Measurements from ENCODE around the gene SNX9.

SNX9 gene

DNA sequence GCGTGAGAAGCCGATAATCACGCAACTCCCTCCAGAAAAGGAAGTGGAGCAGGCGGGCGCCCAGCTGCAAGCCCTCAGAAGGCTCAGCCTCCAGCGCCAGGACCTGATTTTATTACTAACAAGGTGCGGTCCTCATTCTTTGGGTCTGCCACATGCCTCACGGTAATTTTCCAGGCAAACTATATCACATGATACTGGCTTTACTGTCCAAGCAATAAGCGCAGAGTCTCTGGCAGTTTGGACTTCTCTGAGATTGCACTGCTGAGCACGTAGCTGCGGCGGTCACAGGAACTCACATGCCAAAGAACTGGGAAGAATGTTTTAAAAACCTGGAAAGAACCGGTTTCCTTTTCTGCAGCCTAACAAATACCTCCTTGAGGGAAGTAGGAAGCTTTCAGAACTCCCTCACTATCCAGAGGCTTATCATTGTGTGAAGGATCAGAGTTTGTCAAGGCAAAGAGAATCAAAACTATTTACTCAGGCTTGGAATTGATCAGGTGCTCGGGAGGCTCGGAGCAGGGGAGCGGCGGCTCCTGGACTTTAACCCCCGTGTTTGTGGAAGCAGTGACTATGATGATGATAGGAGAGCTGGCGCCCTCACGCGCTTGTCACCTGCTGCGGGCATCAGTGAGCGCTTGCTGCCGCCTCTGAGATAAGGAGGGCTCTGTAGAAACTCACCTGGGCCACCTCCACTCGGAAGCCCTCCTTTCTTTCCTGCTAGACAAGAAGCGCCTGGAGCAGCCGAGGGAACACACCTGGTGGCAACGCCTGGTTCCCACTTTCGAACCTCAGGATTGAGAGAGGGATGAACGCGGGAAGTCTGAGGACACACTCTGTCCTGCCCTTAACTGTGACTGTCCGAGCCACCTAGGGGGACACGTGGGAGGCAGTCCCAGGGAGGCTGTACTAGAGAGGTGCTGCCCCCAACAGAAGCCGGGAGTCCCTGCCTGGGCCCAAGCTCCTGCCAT lies 131.4 kb downstream of the SNX9 start:
- no peak overlapping the region for H3K4me3 ChIP-seq (ENCODE audit: low read depth, low read length)
- TF ChIP-seq, protein P1, sequence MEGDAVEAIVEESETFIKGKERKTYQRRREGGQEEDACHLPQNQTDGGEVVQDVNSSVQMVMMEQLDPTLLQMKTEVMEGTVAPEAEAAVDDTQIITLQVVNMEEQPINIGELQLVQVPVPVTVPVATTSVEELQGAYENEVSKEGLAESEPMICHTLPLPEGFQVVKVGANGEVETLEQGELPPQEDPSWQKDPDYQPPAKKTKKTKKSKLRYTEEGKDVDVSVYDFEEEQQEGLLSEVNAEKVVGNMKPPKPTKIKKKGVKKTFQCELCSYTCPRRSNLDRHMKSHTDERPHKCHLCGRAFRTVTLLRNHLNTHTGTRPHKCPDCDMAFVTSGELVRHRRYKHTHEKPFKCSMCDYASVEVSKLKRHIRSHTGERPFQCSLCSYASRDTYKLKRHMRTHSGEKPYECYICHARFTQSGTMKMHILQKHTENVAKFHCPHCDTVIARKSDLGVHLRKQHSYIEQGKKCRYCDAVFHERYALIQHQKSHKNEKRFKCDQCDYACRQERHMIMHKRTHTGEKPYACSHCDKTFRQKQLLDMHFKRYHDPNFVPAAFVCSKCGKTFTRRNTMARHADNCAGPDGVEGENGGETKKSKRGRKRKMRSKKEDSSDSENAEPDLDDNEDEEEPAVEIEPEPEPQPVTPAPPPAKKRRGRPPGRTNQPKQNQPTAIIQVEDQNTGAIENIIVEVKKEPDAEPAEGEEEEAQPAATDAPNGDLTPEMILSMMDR (IDR thresholded peaks at IDR 0.05; ENCODE audit: low read depth, low read length, missing control alignments): no peak
- DNase-seq (ENCODE audit: low read depth): no peak

DNA sequence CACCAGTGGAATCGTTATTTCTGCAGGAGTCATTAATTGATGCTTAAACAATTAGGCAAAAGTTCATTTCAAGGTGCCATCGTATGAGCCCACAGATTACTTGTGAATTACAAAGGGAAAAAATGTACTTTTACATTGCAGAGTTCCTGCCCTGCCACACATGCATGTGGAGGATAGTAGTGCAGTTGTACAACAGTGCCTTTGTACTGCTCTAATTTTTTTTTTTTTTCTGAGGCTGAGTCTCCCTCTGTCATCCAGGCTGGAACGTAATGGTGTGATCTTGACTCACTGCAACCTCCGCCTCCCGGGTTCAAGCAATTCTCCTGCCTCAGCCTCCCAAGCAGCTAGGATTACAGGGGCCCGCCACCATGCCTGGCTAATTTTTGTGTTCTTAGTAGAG lies 132.6 kb downstream of the SNX9 start:
- TF ChIP-seq, protein P1 (IDR thresholded peaks at IDR 0.05; ENCODE audit: low read depth, low read length, missing control alignments): no peak
- no peak for DNase-seq (ENCODE audit: low read depth)
- H3K4me3 ChIP-seq (ENCODE audit: low read depth, low read length): no peak overlapping the region

DNA sequence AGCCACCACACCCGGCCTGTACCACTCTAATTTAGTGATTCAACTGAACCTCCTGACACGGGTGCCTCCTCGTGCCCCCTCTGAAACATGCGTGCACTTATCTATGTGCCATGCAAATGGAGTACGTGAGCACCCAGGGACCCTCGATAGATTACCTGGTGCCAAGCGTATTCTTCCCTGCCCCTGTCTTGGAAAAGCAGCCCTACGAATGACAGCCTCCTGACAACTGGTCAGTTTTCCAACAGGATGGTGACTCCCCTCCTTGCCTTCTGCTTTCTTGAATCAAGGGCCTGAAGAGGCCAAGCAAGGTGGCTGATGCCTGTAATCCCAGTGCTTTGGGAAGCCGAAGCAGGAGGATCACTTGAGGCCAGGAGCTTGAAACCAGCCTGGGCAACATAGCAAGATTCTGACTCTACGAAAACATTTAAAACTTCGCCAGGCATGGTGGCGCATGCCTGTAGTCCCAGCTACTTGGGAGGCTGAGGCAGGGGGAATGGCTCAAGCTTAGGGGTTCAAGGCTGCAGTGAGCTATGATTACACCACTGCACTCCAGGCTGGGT lies 133.2 kb downstream of the SNX9 start:
- TF ChIP-seq, protein P1 (IDR thresholded peaks at IDR 0.05; ENCODE audit: low read depth, low read length, missing control alignments): no peak
- no peak for DNase-seq (ENCODE audit: low read depth)
- no peak overlapping the region for H3K4me3 ChIP-seq (ENCODE audit: low read depth, low read length)

DNA sequence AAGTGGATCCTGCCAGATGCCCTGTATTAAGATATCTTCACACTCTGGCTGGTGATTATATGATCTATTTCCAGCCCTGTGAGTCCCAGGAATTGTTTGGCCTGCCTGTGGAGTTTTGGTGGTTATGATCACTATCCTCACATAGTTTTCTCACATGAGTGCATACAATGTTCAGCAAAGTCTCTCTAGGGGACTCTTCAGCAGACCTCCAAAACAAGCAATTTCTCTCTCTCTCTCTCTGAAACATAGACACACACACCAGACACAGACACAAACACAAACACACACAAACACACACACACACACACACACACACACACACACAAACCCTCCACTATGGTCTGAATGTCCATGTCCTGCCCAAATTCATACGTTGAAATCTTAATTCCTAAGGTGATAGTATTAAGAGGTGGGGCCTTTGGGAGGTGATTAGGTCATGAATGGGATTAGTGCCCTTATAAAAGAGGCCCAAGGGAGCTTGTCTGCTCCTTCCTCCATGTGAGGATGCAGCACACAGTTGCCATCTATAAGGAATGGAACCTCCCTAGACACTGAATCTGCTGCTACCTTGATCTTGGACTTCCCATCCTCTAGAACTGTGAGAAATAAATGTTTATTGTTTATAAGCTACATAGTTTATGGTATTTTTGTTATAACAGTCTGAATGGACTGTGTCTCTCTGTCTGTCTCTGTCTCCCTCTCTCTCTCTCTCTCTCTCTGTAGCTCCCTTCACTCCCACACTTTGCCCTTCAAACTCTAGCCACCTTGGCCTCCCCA lies 136.6 kb downstream of the SNX9 start:
- DNase-seq (ENCODE audit: low read depth): no peak
- no peak overlapping the region for H3K4me3 ChIP-seq (ENCODE audit: low read depth, low read length)
- TF ChIP-seq, protein P1 (IDR thresholded peaks at IDR 0.05; ENCODE audit: low read depth, low read length, missing control alignments): no peak

DNA sequence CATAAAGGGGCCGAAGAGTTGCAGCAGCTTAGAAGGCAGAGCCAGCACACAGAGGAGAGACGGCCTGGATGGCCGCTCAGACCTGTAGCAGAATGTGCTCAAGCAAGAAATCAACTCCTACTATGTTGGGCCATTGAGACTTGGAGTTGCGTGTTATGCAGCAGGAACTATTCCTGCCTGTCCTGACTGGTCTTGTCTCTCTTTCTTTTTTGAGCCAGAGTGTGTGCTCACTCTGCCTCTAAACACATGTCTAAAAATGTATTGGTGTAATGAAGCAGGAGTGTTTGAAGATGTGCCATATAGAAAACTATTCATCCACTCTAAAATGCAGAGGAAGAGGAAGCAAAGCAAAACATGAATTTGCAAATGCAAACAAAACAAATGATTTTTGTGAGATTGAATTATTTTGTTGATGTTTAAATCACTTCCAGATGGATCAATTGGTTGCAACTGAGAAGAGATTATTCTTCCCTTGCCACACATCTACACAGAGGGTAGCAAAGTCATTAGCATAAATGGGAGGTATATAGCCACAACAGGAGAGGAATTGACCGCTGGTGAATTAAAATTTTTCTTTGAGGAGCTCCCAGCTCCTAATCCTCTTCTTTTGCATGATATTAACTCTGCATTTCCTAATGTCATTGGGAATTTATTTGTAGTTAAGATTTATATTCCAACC lies 138.2 kb downstream of the SNX9 start:
- TF ChIP-seq, protein P1 (IDR thresholded peaks at IDR 0.05; ENCODE audit: low read depth, low read length, missing control alignments): no peak
- DNase-seq (ENCODE audit: low read depth): no peak

DNA sequence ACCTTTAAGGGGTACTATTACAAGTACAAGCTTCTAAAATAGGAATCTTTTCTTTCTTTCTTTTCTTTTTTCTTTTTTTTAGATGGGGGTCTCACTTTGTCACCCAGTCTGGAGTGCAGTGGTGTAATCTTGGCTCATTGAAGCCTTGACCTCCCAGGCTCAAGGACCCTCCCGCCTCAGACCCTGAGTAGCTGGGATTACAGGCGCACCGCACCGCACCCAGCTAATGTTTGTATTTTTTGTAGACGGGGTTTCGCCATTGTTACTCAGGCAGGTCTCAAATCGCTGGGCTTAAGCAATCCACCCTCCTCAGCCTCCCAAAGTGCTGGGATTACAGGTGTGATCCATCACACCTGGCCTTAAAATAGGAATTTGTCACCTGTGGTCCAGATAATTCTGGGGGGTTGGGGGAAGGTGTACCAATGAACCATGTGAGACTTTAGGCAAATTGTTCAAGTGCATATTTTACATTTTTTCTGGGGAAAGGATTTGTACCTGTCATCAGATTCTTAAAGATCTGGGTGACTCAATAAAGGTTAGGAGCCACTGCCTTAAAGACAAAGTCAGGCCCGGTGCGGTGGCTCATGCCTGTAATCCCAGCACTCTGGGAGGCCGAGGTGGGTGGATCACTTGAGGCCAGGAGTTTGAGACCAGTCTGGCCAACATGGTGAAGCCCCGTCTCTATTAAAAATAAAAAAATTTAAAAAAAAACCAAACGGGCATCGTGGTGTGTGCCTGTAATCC lies 139.0 kb downstream of the SNX9 start:
- no peak overlapping the region for H3K4me3 ChIP-seq (ENCODE audit: low read depth, low read length)
- TF ChIP-seq, protein P1 (IDR thresholded peaks at IDR 0.05; ENCODE audit: low read depth, low read length, missing control alignments): no peak
- DNase-seq (ENCODE audit: low read depth): no peak

More for the DNA sequence above, 138.2 kb downstream of the SNX9 start:
- no peak overlapping the region for H3K4me3 ChIP-seq (ENCODE audit: low read depth, low read length)
